Heart left ventricle (tissue), 16 donors: Measurements from ENCODE around the gene OSM. TPM values are rescaled to one million over a fixed set of nuclear protein-coding genes. Genes with fewer than 3 reads are reported as not detected.

Experiments used
- ATAC-seq, 4 donors: fragments of 200-7000 bp; cut with Tn5 transposase; one replicate each; pipeline ENCODE4 v1.9.1; 2020 to 2022; ENCODE audit warnings: moderate library complexity in 4 of 4, mild to moderate bottlenecking in 3 of 4, moderate number of reproducible peaks in 1 of 4
- DNase-seq, 5 donors: peaks; one replicate each; pipeline ENCODE4 v3.0.0-alpha.2; 2020
- H3K27ac ChIP-seq, 12 donors: fragments of 200-600 bp; sonication (generic) in 4 of 12; one replicate each; pipeline versions ENCODE4 v1.5.0 to v1.8.0; 2016 to 2022; ENCODE audit warnings: mild to moderate bottlenecking in 2 of 12
- H3K27me3 ChIP-seq, 9 donors: fragments of 200-600 bp; sonication (generic) in 2 of 9; one replicate each; pipeline versions ENCODE4 v1.5.1 to v1.8.0; 2016 to 2022; ENCODE audit warnings: mild to moderate bottlenecking in 3 of 9
- H3K36me3 ChIP-seq, 9 donors: fragments of 200-600 bp; sonication (generic) in 2 of 9; one replicate each; pipeline versions ENCODE4 v1.5.0 to v1.8.0; 2018 to 2022; ENCODE audit warnings: mild to moderate bottlenecking in 2 of 9
- H3K4me1 ChIP-seq, 12 donors: fragments of 200-600 bp; sonication (generic) in 4 of 12; one replicate each; pipeline versions ENCODE4 v1.5.0 to v1.8.0; 2016 to 2022; ENCODE audit warnings: mild to moderate bottlenecking in 3 of 12
- H3K4me3 ChIP-seq, 12 donors: fragments of 200-600 bp; sonication (generic) in 4 of 12; one replicate each; pipeline versions ENCODE4 v1.5.0 to v1.8.0; 2017 to 2022; ENCODE audit warnings: mild to moderate bottlenecking in 9 of 12, moderate library complexity in 4 of 12
- H3K9me3 ChIP-seq, 12 donors: fragments of 200-600 bp; sonication (generic) in 4 of 12; one replicate each; pipeline versions ENCODE4 v1.5.0 to v1.8.0; 2016 to 2022; ENCODE audit warnings: mild to moderate bottlenecking in 1 of 12
- POLR2A ChIP-seq, 2 donors: fragments of 450-650 bp; IDR thresholded peaks; one replicate each; pipeline ENCODE4 v1.6.1; 2017; ENCODE audit warnings: antibody characterized with exemption in 2 of 2, mild to moderate bottlenecking in 2 of 2, moderate library complexity in 2 of 2
- WGBS, 4 donors: extraction: QIAGEN DNeasy Blood & Tissue Kit in 2 of 4; methylation state at CpG; one replicate each; pipeline versions ENCODE4 v1.1.5 to v1.1.7; 2013 to 2018; 5-methylcytosine and 5-hydroxymethylcytosine counted together
- intact Hi-C, 10 donors: fragments of 100-400 bp; cut with DNase I; formaldehyde crosslinking; loops; one replicate each; pipeline versions ENCODE4 v1.11.1 to v1.14.2; 2022
- polyA plus RNA-seq, 2 donors: library from polyadenylated mRNA; stranded (reverse); fragments of 200-250 nt; gene quantifications; one replicate each; pipeline ENCODE4 v1.2.3, GENCODE V29; 2013
- total RNA-seq, 9 donors: library from RNA; depleted of rRNA in 2 of 9; stranded (reverse); fragments of >200 nt in 2 of 9; fragmentation: NEBNext Ultra II Directional in 3 of 9; extraction: Animal tissue kit (Norgen Biotek cat#: 25700) in 3 of 9; gene quantifications; one replicate each; pipeline versions ENCODE4 v1.1.0 to v1.2.4, GENCODE V29; 2016 to 2023
- TF ChIP-seq, protein P1 (sequence below), 12 donors: fragments of 200-600 bp; sonication (generic) in 4 of 12; IDR thresholded peaks; one replicate each; pipeline versions ENCODE4 v1.5.0 to v1.8.0; 2018 to 2022; ENCODE audit warnings: antibody characterized with exemption in 12 of 12, mild to moderate bottlenecking in 5 of 12
- donor health status: ischemic (EF 13 %, LVEDD 7.1; RV severe dilation, severe dysfunction).
- donor health status: healthy with polysubstance abuse.
- donor health status: DM: no; HTN: yes; CAD: no.
- donor health status: DM: no; HTN: no; CAD: no.
- donor health status: ischemic (EF 25% LVEDD 6.9; RV normal size, moderate dysfunction).
- donor health status: ischemic (EF 25% LVEDD 5.7; RV mildly dilated, moderate dysfunction).
- donor health status: healthy.
- donor health status: DM: yes; HTN: yes; CAD: no.
- donor health status: ischemic (EF 35%, LVEDD 5.7; RV mildly dilated, moderate dysfunction).
- donor health status: nonischemic (EF 11% LVEDD 7.7; RV severe dilation, severe dysfunction).
- donor health status: DM: yes; HTN: yes; CAD: no.
- donor health status: PGD.
- donor health status: ischemic (EF 29% LVEDD 5.4; RV normal size, mild dysfunction).
- donor health status: nonischemic (EF 23%, LVEDD 6.1; RV moderate dilation, normal function).

The OSM gene
- total and polyA plus RNA-seq, 11 donors: 0.17 to 5.0 (median 0.27) TPM; not detected in 2

DNA sequence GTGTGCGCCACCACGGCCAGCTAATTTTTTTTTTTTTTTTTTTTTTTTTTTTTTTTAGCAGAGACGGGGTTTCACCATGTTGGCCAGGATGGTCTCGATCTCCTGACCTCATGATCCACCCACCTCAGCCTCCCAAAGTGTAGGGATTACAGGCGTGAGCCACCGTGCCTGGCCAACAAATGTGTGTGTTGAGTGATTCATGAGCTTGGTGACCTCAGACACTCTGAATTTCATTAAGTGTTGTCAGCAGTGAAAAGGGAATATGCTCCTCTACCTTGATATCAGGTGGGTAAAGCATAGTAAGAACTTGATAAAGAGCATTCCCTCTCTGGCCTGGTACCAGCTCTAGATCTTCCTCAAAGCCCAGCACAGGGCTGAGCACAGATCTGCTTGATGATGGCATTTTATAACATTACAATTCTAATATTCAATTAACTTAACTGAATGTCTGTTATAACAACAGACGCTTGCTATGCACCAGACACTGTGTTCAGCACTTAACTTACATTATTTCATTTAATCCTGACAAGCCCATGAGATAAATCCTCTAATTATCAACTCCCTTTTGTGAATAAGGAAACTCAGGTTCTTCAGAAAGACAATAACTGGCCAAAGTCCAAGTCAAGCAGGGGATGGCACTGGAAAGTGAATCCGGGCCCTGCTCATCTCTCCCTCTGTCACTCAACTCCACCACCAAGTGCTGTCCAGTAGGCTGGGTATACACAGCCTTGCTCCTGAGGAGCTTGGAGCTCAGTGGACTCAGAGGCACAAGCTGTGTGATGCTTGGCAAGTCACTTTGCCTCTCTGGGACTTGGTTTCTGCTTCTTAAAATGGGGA lies 47.1 kb upstream of the OSM start:
- WGBS, 4 donors: 87 to 90% (median 88%) methylated on average over 6 to 8 of the region's 8 CpGs
- peaks cover 22 to 100% (median 58%) of the 10 kb centered on the region in 12 donors for H3K4me1 ChIP-seq
- H3K36me3 ChIP-seq: peaks cover 0 to 9% (median 0%) of the 10 kb centered on the region in 9 donors
- peak overlapping the region in 3 of 12 donors; percentile 11 to 49 (median 12) for H3K27ac ChIP-seq
- no peak for DNase-seq
- no peaks in the 10 kb centered on the region for H3K9me3 ChIP-seq
- TF ChIP-seq, protein P1, sequence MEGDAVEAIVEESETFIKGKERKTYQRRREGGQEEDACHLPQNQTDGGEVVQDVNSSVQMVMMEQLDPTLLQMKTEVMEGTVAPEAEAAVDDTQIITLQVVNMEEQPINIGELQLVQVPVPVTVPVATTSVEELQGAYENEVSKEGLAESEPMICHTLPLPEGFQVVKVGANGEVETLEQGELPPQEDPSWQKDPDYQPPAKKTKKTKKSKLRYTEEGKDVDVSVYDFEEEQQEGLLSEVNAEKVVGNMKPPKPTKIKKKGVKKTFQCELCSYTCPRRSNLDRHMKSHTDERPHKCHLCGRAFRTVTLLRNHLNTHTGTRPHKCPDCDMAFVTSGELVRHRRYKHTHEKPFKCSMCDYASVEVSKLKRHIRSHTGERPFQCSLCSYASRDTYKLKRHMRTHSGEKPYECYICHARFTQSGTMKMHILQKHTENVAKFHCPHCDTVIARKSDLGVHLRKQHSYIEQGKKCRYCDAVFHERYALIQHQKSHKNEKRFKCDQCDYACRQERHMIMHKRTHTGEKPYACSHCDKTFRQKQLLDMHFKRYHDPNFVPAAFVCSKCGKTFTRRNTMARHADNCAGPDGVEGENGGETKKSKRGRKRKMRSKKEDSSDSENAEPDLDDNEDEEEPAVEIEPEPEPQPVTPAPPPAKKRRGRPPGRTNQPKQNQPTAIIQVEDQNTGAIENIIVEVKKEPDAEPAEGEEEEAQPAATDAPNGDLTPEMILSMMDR (IDR thresholded peaks at IDR 0.05): no peak
- no peak for TF ChIP-seq POLR2A (IDR thresholded peaks at IDR 0.05)
- intact Hi-C loops: no loop called here
- no peak for ATAC-seq
- H3K27me3 ChIP-seq: no peaks in the 10 kb centered on the region
- no peak overlapping the region for H3K4me3 ChIP-seq

DNA sequence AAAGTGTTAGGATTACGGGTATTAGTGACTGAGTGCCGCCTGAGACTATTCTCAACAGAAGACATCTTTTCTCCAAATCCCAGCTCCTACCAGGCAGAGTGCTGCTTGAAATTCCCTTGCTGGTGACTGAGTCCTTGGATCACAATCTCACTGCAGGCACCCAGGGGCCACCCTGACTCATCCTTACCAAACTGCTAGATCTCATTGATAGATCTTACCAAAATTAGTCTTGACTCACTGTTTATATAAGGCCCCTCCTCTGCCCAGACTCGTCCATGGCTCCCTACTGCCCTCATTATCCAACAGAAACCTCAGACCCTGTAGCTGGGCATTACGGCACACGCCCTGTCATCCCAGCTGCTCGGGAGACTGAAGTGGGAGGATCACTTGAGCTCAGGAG lies 45.4 kb upstream of the OSM start:
- H3K4me3 ChIP-seq: no peak overlapping the region
- 87 to 92% (median 90%) methylated on average over 6 of the region's 6 CpGs for WGBS, 4 donors
- no peak for ATAC-seq
- peaks cover 0 to 8% (median 0%) of the 10 kb centered on the region in 9 donors for H3K36me3 ChIP-seq
- intact Hi-C loops: no loop called here
- no peak for DNase-seq
- TF ChIP-seq, protein P1 (IDR thresholded peaks at IDR 0.05): no peak
- TF ChIP-seq POLR2A (IDR thresholded peaks at IDR 0.05): no peak
- peak overlapping the region; percentile 14 to 84 (median 66) for H3K27ac ChIP-seq
- no peaks in the 10 kb centered on the region for H3K9me3 ChIP-seq
- peaks cover 22 to 100% (median 67%) of the 10 kb centered on the region in 12 donors for H3K4me1 ChIP-seq
- H3K27me3 ChIP-seq: no peaks in the 10 kb centered on the region

DNA sequence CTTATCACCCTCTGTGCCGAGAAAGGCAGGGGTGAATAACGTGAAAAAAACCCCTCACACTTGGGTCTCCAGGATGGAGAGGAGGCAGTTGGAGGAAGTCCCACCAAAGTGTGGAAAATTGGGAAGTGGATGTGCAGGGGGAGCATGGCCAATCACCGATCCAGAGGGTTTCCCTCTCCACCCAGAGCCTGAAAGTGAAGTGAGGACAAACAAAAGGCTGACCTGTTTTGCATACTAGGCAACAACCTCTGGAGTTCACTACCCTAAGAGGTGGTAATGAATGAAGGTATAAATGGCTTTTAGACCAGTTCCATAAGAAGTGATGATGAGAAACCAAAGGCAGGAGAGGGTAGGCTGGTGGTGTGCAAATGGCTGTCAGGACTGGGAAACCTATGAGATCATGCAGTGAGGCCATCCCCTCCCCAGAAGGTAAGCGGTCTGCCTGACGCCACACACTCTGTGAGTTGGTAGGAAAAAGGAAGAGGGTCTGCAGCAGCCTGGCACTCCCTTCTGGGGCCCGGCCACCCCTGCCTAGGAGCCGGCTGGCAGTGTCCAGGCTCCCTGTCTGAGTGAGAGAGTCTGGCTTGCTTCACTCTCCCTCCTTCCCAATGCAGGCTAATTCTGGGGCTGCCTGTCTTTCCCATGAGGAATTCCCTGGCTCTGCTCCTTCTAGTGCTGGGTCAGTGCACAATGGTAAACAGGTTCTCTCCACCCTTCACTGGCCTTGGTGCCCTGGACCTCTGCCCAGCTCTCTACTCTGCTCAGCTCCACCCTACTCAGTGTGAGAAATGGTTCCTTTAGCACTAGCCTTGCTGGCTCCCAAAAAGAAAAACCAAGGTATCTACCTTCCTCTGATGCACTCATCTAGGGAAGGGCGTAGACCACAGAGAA lies 44.5 kb upstream of the OSM start:
- Histone ChIP-seq H3K4me1 (peaks cover 22 to 100% (median 73%) of the 10 kb centered on the region in 12 donors), H3K36me3 (no peaks in the 10 kb centered on the region), H3K27ac (peak overlapping the region; percentile 38 to 84 (median 72)), H3K9me3 (no peaks in the 10 kb centered on the region), H3K4me3 (peak overlapping the region in 4 of 12 donors; percentile 4 to 16 (median 8)), H3K27me3 (no peaks in the 10 kb centered on the region)
- intact Hi-C loops: loop anchor here in 2 of 10 donors (1.0 kb wide), 1 partner anchor 23 kb away; no protein-coding TSS in a partner anchor
- ATAC-seq (peak; percentile 89 to 95 (median 94)), DNase-seq (peak; percentile 79 to 89 (median 84))
- WGBS, 4 donors: 26 to 36% (median 27%) methylated on average over 8 of the region's 8 CpGs
- TF ChIP-seq POLR2A (IDR thresholded peaks at IDR 0.05): peak in 1 of 2 donors; percentile 40
- TF ChIP-seq, protein P1 (IDR thresholded peaks at IDR 0.05): no peak
